Lung (tissue), 12 donors: ENCODE measurements around the gene PGAP2. TPM values are rescaled to one million over a fixed set of nuclear protein-coding genes. Genes with fewer than 3 reads are reported as not detected.
A peak's percentile ranks its signal among the peaks of the same experiment; 100 is the strongest.

ENCODE experiments used
- ATAC-seq: fragments of 200-7000 bp; cut with Tn5 transposase; one replicate; pipeline ENCODE4 v1.9.1; 2020; ENCODE audit warnings: moderate number of reproducible peaks; ENCODE audit not compliant: insufficient read depth, low FRiP score
- DNase-seq, 3 donors: peaks; one replicate each; pipeline ENCODE4 v3.0.0-alpha.2; 2013 to 2017
- H3K27ac ChIP-seq, 2 donors: one replicate each; pipeline ENCODE4 v1.5.1; 2013; ENCODE audit warnings: mild to moderate bottlenecking in 2 of 2, moderate library complexity in 2 of 2, control low read depth in 1 of 2, inconsistent platforms in 1 of 2, low read depth in 1 of 2, low read length in 1 of 2
- H3K27me3 ChIP-seq, 3 donors: one replicate each; pipeline ENCODE4 v1.5.1; 2013; ENCODE audit warnings: low read length in 2 of 3; ENCODE audit not compliant: control insufficient read depth in 3 of 3, insufficient read depth in 3 of 3
- H3K36me3 ChIP-seq, 4 donors: one replicate each; pipeline ENCODE4 v1.5.1; 2013; ENCODE audit warnings: low read length in 4 of 4, mild to moderate bottlenecking in 1 of 4, moderate library complexity in 1 of 4; ENCODE audit not compliant: control insufficient read depth in 4 of 4, insufficient read depth in 4 of 4
- H3K4me1 ChIP-seq, 5 donors: one replicate each; pipeline ENCODE4 v1.5.1; 2013; ENCODE audit warnings: low read length in 5 of 5, mild to moderate bottlenecking in 2 of 5, moderate library complexity in 1 of 5; ENCODE audit not compliant: control insufficient read depth in 5 of 5, insufficient read depth in 5 of 5
- H3K4me3 ChIP-seq: one replicate; pipeline ENCODE4 v1.5.1; 2013; ENCODE audit warnings: mild to moderate bottlenecking, control low read depth, moderate library complexity
- H3K9ac ChIP-seq, 2 donors: one replicate each; pipeline ENCODE4 v1.5.1; 2013; ENCODE audit warnings: low read length in 2 of 2, control low read depth in 1 of 2; ENCODE audit not compliant: insufficient read depth in 1 of 2
- H3K9me3 ChIP-seq, 4 donors: one replicate each; pipeline ENCODE4 v1.5.1; 2013; ENCODE audit warnings: low read length in 3 of 4, mild to moderate bottlenecking in 1 of 4, moderate library complexity in 1 of 4; ENCODE audit not compliant: control insufficient read depth in 4 of 4, insufficient read depth in 3 of 4
- CTCF ChIP-seq: IDR thresholded peaks from 2 replicates; pipeline ENCODE4 v1.5.1; 2012; ENCODE audit warnings: mild to moderate bottlenecking; ENCODE audit errors: control extremely low read depth, extremely low read depth
- WGBS, 2 donors: extraction: QIAGEN DNeasy Blood & Tissue Kit; methylation state at CpG; one replicate each; pipeline ENCODE4 v1.1.7; 2013; 5-methylcytosine and 5-hydroxymethylcytosine counted together
- polyA plus RNA-seq, 2 donors: library from polyadenylated mRNA; stranded (reverse); fragments of 200-250 nt; gene quantifications; one replicate each; pipeline ENCODE4 v1.2.1, GENCODE V29; 2013
- total RNA-seq, 2 donors: library from RNA; depleted of rRNA in 1 of 2; stranded (reverse); fragments of >200 nt in 1 of 2; gene quantifications; one replicate each; pipeline ENCODE4 v1.2.1, GENCODE V29; 2014 to 2021
- donor health status: control.
- donor health status: control.
- donor health status: Bipolar disorder and iron deficiency.
- donor health status: healthy.
- donor health status: DM: yes; HTN: yes; CAD: no.

Gene PGAP2
- total and polyA plus RNA-seq, 4 donors: 17.5 to 23.6 (median 20.9) TPM

GRCh38 chr11:3834349-3834663, 25.9 kb downstream of the PGAP2 start:
- no peaks in the 10 kb centered on the region for H3K27me3 ChIP-seq
- H3K27ac ChIP-seq: peak overlapping the region in 1 of 2 donors; percentile 13
- H3K4me3 ChIP-seq: no peak overlapping the region
- H3K9me3 ChIP-seq: no peaks in the 10 kb centered on the region
- TF ChIP-seq CTCF: no peak
- 39 to 55% methylated on average over 4 of the region's 4 CpGs for WGBS, 2 donors
- ATAC-seq (no peak), DNase-seq (no peak)
- peaks cover 15 to 51% (median 26%) of the 10 kb centered on the region in 5 donors for H3K4me1 ChIP-seq
- peaks cover 0 to 10% (median 2%) of the 10 kb centered on the region in 4 donors for H3K36me3 ChIP-seq
- no peak overlapping the region for H3K9ac ChIP-seq

- H3K4me1 ChIP-seq: peaks cover 18 to 55% (median 26%) of the 10 kb centered on the region in 5 donors
- H3K9ac ChIP-seq: no peak overlapping the region
- no peak for ATAC-seq
- no peaks in the 10 kb centered on the region for H3K27me3 ChIP-seq
- H3K4me3 ChIP-seq: no peak overlapping the region
- DNase-seq: no peak
- no peak for TF ChIP-seq CTCF
- peaks cover 0 to 9% (median 2%) of the 10 kb centered on the region in 4 donors for H3K36me3 ChIP-seq
- WGBS, 2 donors: 38 to 60% methylated on average over 7 of the region's 7 CpGs
- peak overlapping the region in 1 of 2 donors; percentile 76 for H3K27ac ChIP-seq
- no peaks in the 10 kb centered on the region for H3K9me3 ChIP-seq
These were observed 26.5 kb downstream of the PGAP2 start for GRCh38 chr11:3834664-3835461.

GRCh38 chr11:3835751-3836150, 27.4 kb downstream of the PGAP2 start:
- H3K9ac ChIP-seq: no peak overlapping the region
- 28 to 59% methylated on average over 4 of the region's 4 CpGs for WGBS, 2 donors
- H3K4me1 ChIP-seq: peaks cover 20 to 55% (median 26%) of the 10 kb centered on the region in 5 donors
- peaks cover 0 to 8% (median 2%) of the 10 kb centered on the region in 4 donors for H3K36me3 ChIP-seq
- ATAC-seq (no peak), DNase-seq (peak in 2 of 3 donors; percentile 54 to 65)
- H3K27me3 ChIP-seq: no peaks in the 10 kb centered on the region
- H3K27ac ChIP-seq: peak overlapping the region in 1 of 2 donors; percentile 76
- TF ChIP-seq CTCF: no peak
- H3K9me3 ChIP-seq: no peaks in the 10 kb centered on the region
- no peak overlapping the region for H3K4me3 ChIP-seq
